IgD-negative memory B cell (primary cell): Measurements from ENCODE around the gene NBAS. TPM values are rescaled to one million over a fixed set of nuclear protein-coding genes. Genes with fewer than 3 reads are reported as not detected.

Source experiments
- H3K27ac Mint-ChIP-seq, 3 donors: one replicate each; pipeline ENCODE4 v1.8.0; 2020 to 2022; ENCODE audit warnings: mild to moderate bottlenecking in 3 of 3, mixed read lengths in 3 of 3, moderate library complexity in 1 of 3
- H3K27me3 Mint-ChIP-seq: one replicate; pipeline ENCODE4 v1.8.0; 2021; ENCODE audit warnings: mixed read lengths
- H3K36me3 Mint-ChIP-seq: one replicate; pipeline ENCODE4 v1.8.0; 2020; ENCODE audit warnings: mild to moderate bottlenecking, mixed read lengths
- H3K4me1 Mint-ChIP-seq, 3 donors: one replicate each; pipeline ENCODE4 v1.8.0; 2020 to 2022; ENCODE audit warnings: mixed read lengths in 3 of 3, mild to moderate bottlenecking in 1 of 3
- H3K4me3 Mint-ChIP-seq, 4 donors: one replicate each; pipeline ENCODE4 v1.8.0; 2020 to 2022; ENCODE audit warnings: mild to moderate bottlenecking in 4 of 4, mixed read lengths in 4 of 4, moderate library complexity in 3 of 4
- H3K9me3 Mint-ChIP-seq, 3 donors: one replicate each; pipeline ENCODE4 v1.8.0; 2020 to 2021; ENCODE audit warnings: mixed read lengths in 3 of 3, mild to moderate bottlenecking in 1 of 3
- polyA plus RNA-seq: library from polyadenylated mRNA; unstranded; fragments of 300-500 nt; fragmentation: Illumina TruSeq; gene quantifications from one replicate; pipeline ENCODE4 v1.2.3, GENCODE V29; 2021

Gene NBAS
- polyA plus RNA-seq, 1 donor from 2014 or later = 12.6 TPM

- peak overlapping the region in 1 of 3 donors; percentile 8 for H3K27ac Mint-ChIP-seq
- H3K4me3 Mint-ChIP-seq = no peak overlapping the region
- H3K4me1 Mint-ChIP-seq = no peaks in the 10 kb centered on the region
- peaks cover 4% of the 10 kb centered on the region for H3K36me3 Mint-ChIP-seq
- H3K9me3 Mint-ChIP-seq = no peaks in the 10 kb centered on the region
- H3K27me3 Mint-ChIP-seq = no peaks in the 10 kb centered on the region
These were observed 400.7 kb downstream of the NBAS start for GRCh38 chr2:15160201-15160991.

DNA sequence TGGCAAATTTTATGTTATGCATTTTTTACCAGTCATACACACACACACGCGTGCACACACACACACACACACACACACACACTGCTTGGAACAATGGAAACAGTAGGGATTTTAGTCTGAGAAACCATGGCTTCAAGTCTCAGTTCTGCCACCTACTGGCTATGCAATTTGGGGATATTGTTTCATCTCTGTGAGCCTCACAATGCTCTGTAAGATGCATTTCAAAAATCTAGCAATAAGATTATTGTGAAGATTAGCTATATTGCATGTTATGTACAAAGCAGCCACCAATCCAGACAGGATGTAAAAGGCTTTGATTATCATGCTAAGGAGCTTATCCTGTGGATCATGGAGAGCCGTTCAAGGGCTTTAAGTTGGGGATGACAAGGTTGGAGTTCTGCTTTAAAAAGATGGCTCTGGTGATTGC, 401.4 kb downstream of the NBAS start:
- no peaks in the 10 kb centered on the region for H3K27me3 Mint-ChIP-seq
- H3K4me1 Mint-ChIP-seq = no peaks in the 10 kb centered on the region
- H3K9me3 Mint-ChIP-seq = no peaks in the 10 kb centered on the region
- no peak overlapping the region for H3K4me3 Mint-ChIP-seq
- no peak overlapping the region for H3K27ac Mint-ChIP-seq
- peaks cover 4% of the 10 kb centered on the region for H3K36me3 Mint-ChIP-seq

DNA sequence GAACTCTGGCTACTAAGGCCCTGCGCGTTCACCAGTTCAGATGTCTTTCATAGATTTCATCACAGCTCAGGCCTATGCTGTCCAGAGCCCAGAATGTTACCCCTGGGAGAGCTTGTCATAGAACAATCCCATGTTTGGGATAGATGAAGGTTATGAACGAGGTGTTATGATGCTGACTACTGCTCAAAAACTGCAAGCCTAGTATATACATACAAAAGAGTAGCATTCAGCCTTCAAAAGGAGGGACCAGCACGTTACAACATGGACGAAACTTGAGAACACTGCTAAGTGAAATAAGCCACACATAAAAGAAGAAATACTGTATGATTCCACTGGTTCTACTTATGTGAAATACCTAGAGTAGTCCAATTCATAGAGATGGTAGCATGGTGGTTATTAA, 401.9 kb downstream of the NBAS start:
- Mint-ChIP-seq H3K27ac (no peak overlapping the region), H3K36me3 (peaks cover 4% of the 10 kb centered on the region), H3K27me3 (no peaks in the 10 kb centered on the region), H3K4me1 (no peaks in the 10 kb centered on the region), H3K4me3 (no peak overlapping the region), H3K9me3 (no peaks in the 10 kb centered on the region)

GRCh38 chr2:15158532-15158931, 402.6 kb downstream of the NBAS start:
- H3K36me3 Mint-ChIP-seq = peaks cover 4% of the 10 kb centered on the region
- H3K27me3 Mint-ChIP-seq = no peaks in the 10 kb centered on the region
- H3K4me3 Mint-ChIP-seq = no peak overlapping the region
- H3K9me3 Mint-ChIP-seq = no peaks in the 10 kb centered on the region
- no peaks in the 10 kb centered on the region for H3K4me1 Mint-ChIP-seq
- no peak overlapping the region for H3K27ac Mint-ChIP-seq

DNA sequence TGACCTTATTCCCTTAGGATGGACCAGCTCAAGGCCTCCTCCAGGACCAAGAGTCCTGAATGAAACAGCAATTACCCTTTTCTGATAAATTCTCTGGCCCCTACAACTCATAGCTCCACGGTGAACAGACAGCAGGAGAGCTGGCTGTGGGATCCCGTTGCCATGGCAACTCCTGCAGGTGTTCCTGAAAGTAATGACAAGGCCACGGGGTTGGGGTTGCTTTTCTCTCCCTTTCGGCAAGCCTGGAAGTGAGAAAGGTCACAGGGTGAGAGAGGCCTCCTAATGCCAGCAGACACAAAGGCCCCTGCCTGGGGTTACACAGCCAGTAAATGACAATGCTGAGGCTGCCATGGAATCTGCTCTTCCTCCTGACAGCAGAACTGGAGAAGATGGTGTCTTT, 403.0 kb downstream of the NBAS start:
- H3K36me3 Mint-ChIP-seq = peaks cover 4% of the 10 kb centered on the region
- H3K27me3 Mint-ChIP-seq = no peaks in the 10 kb centered on the region
- no peak overlapping the region for H3K27ac Mint-ChIP-seq
- no peaks in the 10 kb centered on the region for H3K4me1 Mint-ChIP-seq
- no peak overlapping the region for H3K4me3 Mint-ChIP-seq
- no peaks in the 10 kb centered on the region for H3K9me3 Mint-ChIP-seq

DNA sequence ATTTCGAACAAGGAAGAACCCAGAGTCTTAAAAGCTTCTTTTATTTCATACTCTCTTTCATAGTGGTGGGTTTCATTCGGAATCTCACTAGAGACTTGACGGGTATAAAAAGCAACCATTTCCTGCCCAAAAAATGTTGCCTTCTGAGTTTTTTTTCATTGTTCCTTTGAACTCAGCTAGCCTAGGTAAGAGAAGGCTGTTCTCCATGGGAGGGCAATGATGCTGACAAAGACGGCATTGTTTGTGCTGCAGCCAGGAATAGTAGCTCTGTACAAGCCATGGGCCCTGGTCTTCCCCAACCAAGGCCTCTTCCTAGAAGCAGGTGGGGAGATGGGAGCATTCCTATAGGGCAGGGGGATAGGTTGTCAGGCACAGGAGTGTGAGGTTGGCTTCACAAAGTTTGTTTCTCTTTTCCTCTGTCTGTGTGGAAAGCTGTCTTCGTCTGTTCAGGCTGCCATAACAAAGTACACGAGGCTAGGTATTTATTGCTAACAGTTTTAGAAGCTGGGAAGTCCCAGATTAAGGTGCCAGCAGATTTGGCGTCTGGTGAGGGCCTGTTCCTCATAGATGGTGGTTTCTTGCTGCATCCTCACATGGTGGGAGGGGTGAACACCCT, 405.1 kb downstream of the NBAS start:
- H3K4me1 Mint-ChIP-seq = no peaks in the 10 kb centered on the region
- no peak overlapping the region for H3K27ac Mint-ChIP-seq
- H3K36me3 Mint-ChIP-seq = peaks cover 4% of the 10 kb centered on the region
- no peak overlapping the region for H3K4me3 Mint-ChIP-seq
- no peaks in the 10 kb centered on the region for H3K27me3 Mint-ChIP-seq
- no peaks in the 10 kb centered on the region for H3K9me3 Mint-ChIP-seq

- Mint-ChIP-seq H3K4me1 (no peaks in the 10 kb centered on the region), H3K27ac (no peak overlapping the region), H3K9me3 (no peaks in the 10 kb centered on the region), H3K4me3 (no peak overlapping the region), H3K36me3 (peaks cover 4% of the 10 kb centered on the region), H3K27me3 (no peaks in the 10 kb centered on the region)
These were observed 406.8 kb downstream of the NBAS start for GRCh38 chr2:15154297-15154696.

- H3K36me3 Mint-ChIP-seq = peaks cover 4% of the 10 kb centered on the region
- no peaks in the 10 kb centered on the region for H3K4me1 Mint-ChIP-seq
- H3K27me3 Mint-ChIP-seq = no peaks in the 10 kb centered on the region
- no peak overlapping the region for H3K27ac Mint-ChIP-seq
- no peaks in the 10 kb centered on the region for H3K9me3 Mint-ChIP-seq
- no peak overlapping the region for H3K4me3 Mint-ChIP-seq
These were observed 408.8 kb downstream of the NBAS start for GRCh38 chr2:15152382-15152781.

- no peaks in the 10 kb centered on the region for H3K9me3 Mint-ChIP-seq
- no peak overlapping the region for H3K4me3 Mint-ChIP-seq
- no peaks in the 10 kb centered on the region for H3K36me3 Mint-ChIP-seq
- no peaks in the 10 kb centered on the region for H3K4me1 Mint-ChIP-seq
- H3K27ac Mint-ChIP-seq = no peak overlapping the region
- no peaks in the 10 kb centered on the region for H3K27me3 Mint-ChIP-seq
These were observed 412.1 kb downstream of the NBAS start for GRCh38 chr2:15149063-15149462.

DNA sequence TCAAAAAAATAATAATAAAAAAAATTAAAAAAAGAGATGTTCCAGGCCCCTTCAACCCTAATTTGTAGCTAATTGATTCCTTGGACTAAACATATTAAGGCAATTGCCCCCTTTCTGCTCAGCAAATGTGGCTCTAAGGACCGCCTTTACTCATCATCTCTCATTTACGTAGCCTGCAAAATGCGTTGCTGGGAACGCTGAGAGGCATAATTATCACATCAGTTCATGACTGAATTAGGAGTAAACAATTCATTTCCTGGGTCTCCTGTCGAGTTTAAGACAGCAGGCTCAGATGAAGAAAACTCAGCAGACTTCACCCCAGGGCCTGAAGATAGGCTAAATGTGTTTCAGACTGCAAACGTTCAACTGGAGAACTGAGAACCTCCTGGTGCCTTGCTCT, 413.5 kb downstream of the NBAS start:
- H3K4me3 Mint-ChIP-seq = no peak overlapping the region
- no peaks in the 10 kb centered on the region for H3K27me3 Mint-ChIP-seq
- peaks cover 0 to 6% (median 4%) of the 10 kb centered on the region in 3 donors for H3K4me1 Mint-ChIP-seq
- no peaks in the 10 kb centered on the region for H3K36me3 Mint-ChIP-seq
- H3K27ac Mint-ChIP-seq = no peak overlapping the region
- peaks cover 0 to 5% (median 0%) of the 10 kb centered on the region in 3 donors for H3K9me3 Mint-ChIP-seq

DNA sequence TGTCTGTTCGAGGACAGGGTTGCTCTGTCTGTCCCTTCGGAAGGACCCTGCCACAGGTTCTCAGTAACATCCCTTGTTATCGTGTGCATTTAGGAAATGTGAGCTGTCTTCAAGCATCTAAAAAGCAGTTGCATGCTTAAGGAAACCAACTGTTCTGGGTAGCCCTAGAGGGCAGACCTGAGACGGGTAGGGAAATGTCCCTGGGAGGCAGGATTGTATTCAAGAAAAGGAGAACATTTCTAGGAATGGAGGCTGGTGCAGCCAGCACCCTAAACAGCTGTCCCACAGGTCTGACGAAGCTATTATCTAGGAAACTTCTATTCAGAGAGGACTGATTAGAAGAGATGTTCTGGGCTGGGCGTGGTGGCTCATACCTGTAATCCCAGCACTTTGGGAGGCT, 414.2 kb downstream of the NBAS start:
- peaks cover 5 to 11% (median 10%) of the 10 kb centered on the region in 3 donors for H3K4me1 Mint-ChIP-seq
- no peak overlapping the region for H3K4me3 Mint-ChIP-seq
- no peaks in the 10 kb centered on the region for H3K27me3 Mint-ChIP-seq
- H3K36me3 Mint-ChIP-seq = no peaks in the 10 kb centered on the region
- peaks cover 0 to 7% (median 2%) of the 10 kb centered on the region in 3 donors for H3K9me3 Mint-ChIP-seq
- H3K27ac Mint-ChIP-seq = no peak overlapping the region

GRCh38 chr2:15145919-15146318, 415.2 kb downstream of the NBAS start:
- Mint-ChIP-seq H3K4me3 (no peak overlapping the region), H3K27ac (no peak overlapping the region), H3K9me3 (peaks cover 0 to 7% (median 3%) of the 10 kb centered on the region in 3 donors), H3K36me3 (no peaks in the 10 kb centered on the region), H3K27me3 (no peaks in the 10 kb centered on the region), H3K4me1 (peaks cover 6 to 19% (median 18%) of the 10 kb centered on the region in 3 donors)

- H3K27ac Mint-ChIP-seq = no peak overlapping the region
- peaks cover 0 to 7% (median 3%) of the 10 kb centered on the region in 3 donors for H3K9me3 Mint-ChIP-seq
- no peaks in the 10 kb centered on the region for H3K36me3 Mint-ChIP-seq
- peaks cover 6 to 19% (median 18%) of the 10 kb centered on the region in 3 donors for H3K4me1 Mint-ChIP-seq
- H3K27me3 Mint-ChIP-seq = no peaks in the 10 kb centered on the region
- H3K4me3 Mint-ChIP-seq = no peak overlapping the region
These were observed 415.9 kb downstream of the NBAS start for GRCh38 chr2:15145046-15145817.

- peaks cover 0 to 8% (median 7%) of the 10 kb centered on the region in 3 donors for H3K9me3 Mint-ChIP-seq
- H3K27me3 Mint-ChIP-seq = no peaks in the 10 kb centered on the region
- peak overlapping the region; percentile 2 to 82 (median 31) for H3K4me3 Mint-ChIP-seq
- H3K4me1 Mint-ChIP-seq = peaks cover 6 to 19% (median 18%) of the 10 kb centered on the region in 3 donors
- peak overlapping the region; percentile 22 to 95 (median 91) for H3K27ac Mint-ChIP-seq
- no peaks in the 10 kb centered on the region for H3K36me3 Mint-ChIP-seq
These were observed 419.0 kb downstream of the NBAS start for GRCh38 chr2:15142069-15142689.

DNA sequence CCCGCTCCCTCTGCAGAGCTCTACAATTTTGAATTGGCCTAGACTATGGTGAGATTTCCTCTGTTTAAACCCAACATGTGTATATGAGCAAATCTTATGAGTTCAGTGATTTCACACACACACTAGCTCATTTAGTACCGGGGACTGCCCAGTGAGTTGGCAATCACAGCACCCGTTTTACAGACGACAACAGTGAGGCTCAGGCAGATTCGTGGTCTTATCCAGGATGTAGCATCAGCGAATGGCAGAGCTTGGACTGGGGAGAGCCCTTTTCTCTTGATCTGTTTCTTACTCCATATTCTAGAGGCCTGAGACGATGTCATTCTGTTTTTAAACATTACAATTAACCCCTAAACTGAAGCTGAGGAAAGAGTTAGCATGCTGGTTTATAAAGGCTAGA, 419.9 kb downstream of the NBAS start:
- no peaks in the 10 kb centered on the region for H3K36me3 Mint-ChIP-seq
- no peak overlapping the region for H3K27ac Mint-ChIP-seq
- H3K9me3 Mint-ChIP-seq = peaks cover 0 to 8% (median 7%) of the 10 kb centered on the region in 3 donors
- H3K4me1 Mint-ChIP-seq = peaks cover 6 to 19% (median 18%) of the 10 kb centered on the region in 3 donors
- no peaks in the 10 kb centered on the region for H3K27me3 Mint-ChIP-seq
- H3K4me3 Mint-ChIP-seq = peak overlapping the region in 2 of 4 donors; percentile 28 to 60
